Ovary (tissue), 9 donors: ENCODE results near the gene LRP1. TPM values are rescaled to one million over a fixed set of nuclear protein-coding genes. Genes with fewer than 3 reads are reported as not detected.

Experiments used
- DNase-seq, 5 donors: peaks; one replicate each; pipeline ENCODE4 v3.0.0-alpha.2; 2019 to 2020
- H3K27ac ChIP-seq, 2 donors: fragments of 200-600 bp; one replicate each; pipeline versions ENCODE4 v1.5.1 to v1.8.0; 2019 to 2022
- H3K27me3 ChIP-seq: fragments of 200-600 bp; one replicate; pipeline ENCODE4 v1.8.0; 2022
- H3K36me3 ChIP-seq: fragments of 200-600 bp; sonication (generic); one replicate; pipeline ENCODE4 v1.5.1; 2019
- H3K4me1 ChIP-seq: one replicate; pipeline ENCODE4 v1.8.1; 2013; ENCODE audit warnings: mild to moderate bottlenecking, moderate library complexity; ENCODE audit not compliant: insufficient read depth
- H3K4me3 ChIP-seq: fragments of 200-600 bp; sonication (generic); one replicate; pipeline ENCODE4 v1.5.1; 2017
- H3K9me3 ChIP-seq, 2 donors: fragments of 200-600 bp in 1 of 2; sonication (generic) in 1 of 2; one replicate each; pipeline versions ENCODE4 v1.5.1 to v1.8.1; 2013 to 2019; ENCODE audit warnings: mild to moderate bottlenecking in 1 of 2, moderate library complexity in 1 of 2
- CTCF ChIP-seq, 3 donors: fragments of 450-650 bp in 2 of 3; fragments of 200-600 bp in 1 of 3; IDR thresholded peaks; one replicate each; pipeline versions ENCODE4 v1.5.1 to v1.8.0; 2016 to 2022; ENCODE audit warnings: antibody characterized with exemption in 3 of 3, mild to moderate bottlenecking in 1 of 3
- EP300 ChIP-seq: sonication (generic); formaldehyde crosslinking; IDR thresholded peaks from one replicate; pipeline ENCODE4 v1.6.1; 2017; ENCODE audit warnings: antibody characterized with exemption
- POLR2A ChIP-seq: fragments of 450-650 bp; IDR thresholded peaks from one replicate; pipeline ENCODE4 v1.6.1; 2017; ENCODE audit warnings: antibody characterized with exemption, mild to moderate bottlenecking, moderate library complexity
- WGBS, 3 donors: extraction: QIAGEN DNeasy Blood & Tissue Kit in 1 of 3; methylation state at CpG; one replicate each; pipeline versions ENCODE4 v1.1.5 to v1.1.7; 2013 to 2017; 5-methylcytosine and 5-hydroxymethylcytosine counted together
- intact Hi-C, 4 donors: fragments of 100-400 bp; cut with DNase I; formaldehyde crosslinking; loops; one replicate each; pipeline versions ENCODE4 v1.11.0 to v1.15.1; 2022 to 2023
- polyA plus RNA-seq, 2 donors: library from polyadenylated mRNA; stranded (reverse); fragments of 200-250 nt in 1 of 2; fragments of 350-450 nt in 1 of 2; fragmentation: Illumina TruSeq in 1 of 2; extraction: RNeasy Lipid Tissue Mini Kit (QIAGEN cat#74804) in 1 of 2; gene quantifications; one replicate each; pipeline ENCODE4 v1.2.3, GENCODE V29; 2013 to 2014
- total RNA-seq, 7 donors: library from RNA; depleted of rRNA in 2 of 7; stranded (reverse); fragments of >200 nt in 2 of 7; fragmentation: NEBNext Ultra II Directional in 3 of 7; extraction: Animal tissue kit (Norgen Biotek cat#: 25700) in 3 of 7; gene quantifications; one replicate each; pipeline versions ENCODE4 v1.1.0 to v1.2.4, GENCODE V29; 2016 to 2023
- donor health status: DM: no; HTN: no; CAD: no; lungs with moderate emphysema.
- donor health status: DM: no; HTN: no; CAD: no.
- donor health status: Bipolar disorder and iron deficiency.
- donor health status: DM: yes; HTN: yes; CAD: no.
- donor health status: DM: no; HTN: no; CAD: no.
- donor health status: DM: yes; HTN: yes; CAD: no.

LRP1 gene
- total and polyA plus RNA-seq, 9 donors, result 76.4 to 640 (median 323) TPM

DNA sequence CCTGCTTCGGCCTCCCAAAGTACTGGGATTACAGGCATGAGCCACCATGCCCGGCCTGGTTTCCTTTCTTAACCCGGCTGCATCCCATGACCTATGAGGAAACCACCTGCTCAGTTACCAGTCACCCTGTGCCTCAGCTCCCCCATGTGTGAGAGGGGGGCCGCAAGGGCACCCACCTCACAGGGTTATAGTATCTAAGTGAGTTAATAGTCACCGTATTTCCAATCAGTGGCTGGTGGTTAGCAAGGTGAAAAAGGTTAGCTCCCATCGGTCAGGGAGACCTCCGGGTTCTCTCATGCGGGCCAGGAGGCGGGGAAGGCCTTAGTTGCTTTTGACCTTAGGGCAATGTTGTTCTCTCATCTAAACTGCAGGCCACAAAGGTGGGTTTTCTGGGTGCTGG, 6.7 kb downstream of the LRP1 start:
- no peak for TF ChIP-seq EP300
- Histone ChIP-seq H3K4me3 (no peak overlapping the region), H3K27ac (peak overlapping the region; percentile 78 to 83), H3K27me3 (no peaks in the 10 kb centered on the region), H3K4me1 (peaks cover 46% of the 10 kb centered on the region), H3K9me3 (no peaks in the 10 kb centered on the region), H3K36me3 (no peaks in the 10 kb centered on the region)
- intact Hi-C loops, result no loop called here
- WGBS, 3 donors, result 39 to 53% (median 41%) methylated on average over 9 of the region's 9 CpGs
- peak in 1 of 5 donors; percentile 37 for DNase-seq

GRCh38 chr12:57135527-57136326, 7.4 kb downstream of the LRP1 start:
- peaks cover 45% of the 10 kb centered on the region for H3K4me1 ChIP-seq
- DNase-seq, result peak; percentile 80 to 87 (median 84)
- H3K4me3 ChIP-seq, result peak overlapping the region; percentile 11

GRCh38 chr12:57138526-57139272, 10.4 kb downstream of the LRP1 start:
- peak; percentile 64 to 85 (median 68) for DNase-seq
- Histone ChIP-seq H3K4me1 (peaks cover 37% of the 10 kb centered on the region), H3K9me3 (no peaks in the 10 kb centered on the region), H3K27ac (peak overlapping the region in 1 of 2 donors; percentile 70), H3K27me3 (no peaks in the 10 kb centered on the region), H3K4me3 (no peak overlapping the region), H3K36me3 (no peaks in the 10 kb centered on the region)
- 45 to 58% (median 45%) methylated on average over 13 of the region's 13 CpGs for WGBS, 3 donors
- TF ChIP-seq EP300 (no peak), CTCF (IDR thresholded peaks at IDR 0.05) (no peak), POLR2A (no peak)
- intact Hi-C loops, result no loop called here

More at GRCh38 chr12:57135527-57136326, 7.4 kb downstream of the LRP1 start:
- 5 to 13% (median 8%) methylated on average over 18 of the region's 18 CpGs for WGBS, 3 donors
- TF ChIP-seq POLR2A (no peak), CTCF (IDR thresholded peaks at IDR 0.05) (no peak), EP300 (no peak)
- no peaks in the 10 kb centered on the region for H3K9me3 ChIP-seq
- intact Hi-C loops, result no loop called here
- H3K36me3 ChIP-seq, result no peaks in the 10 kb centered on the region
- no peaks in the 10 kb centered on the region for H3K27me3 ChIP-seq
- H3K27ac ChIP-seq, result peak overlapping the region; percentile 78 to 83

GRCh38 chr12:57139796-57140649, 11.7 kb downstream of the LRP1 start:
- H3K27me3 ChIP-seq, result no peaks in the 10 kb centered on the region
- WGBS, 3 donors, result 63 to 71% (median 69%) methylated on average over 6 of the region's 6 CpGs
- no peak for DNase-seq
- intact Hi-C loops, result no loop called here
- no peaks in the 10 kb centered on the region for H3K9me3 ChIP-seq
- no peaks in the 10 kb centered on the region for H3K36me3 ChIP-seq
- H3K4me3 ChIP-seq, result no peak overlapping the region
- H3K4me1 ChIP-seq, result peaks cover 31% of the 10 kb centered on the region
- H3K27ac ChIP-seq, result peak overlapping the region in 1 of 2 donors; percentile 70
- TF ChIP-seq POLR2A, result no peak

DNA sequence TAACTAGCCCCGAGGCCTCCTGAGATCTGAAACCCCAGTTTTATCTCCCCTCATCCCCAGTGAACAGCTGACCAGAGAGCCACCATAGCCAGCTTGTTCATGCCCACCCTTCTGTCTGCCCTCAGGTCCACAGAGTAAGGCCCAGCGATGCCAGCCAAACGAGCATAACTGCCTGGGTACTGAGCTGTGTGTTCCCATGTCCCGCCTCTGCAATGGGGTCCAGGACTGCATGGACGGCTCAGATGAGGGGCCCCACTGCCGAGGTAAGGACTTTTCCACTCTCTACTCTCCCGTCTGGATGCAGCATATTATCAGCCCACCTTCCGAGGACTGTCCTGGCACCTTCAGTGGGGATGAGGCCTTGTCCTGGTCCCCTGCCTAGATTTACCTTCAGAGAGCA, 13.0 kb downstream of the LRP1 start:
- WGBS, 3 donors, result 74 to 77% (median 77%) methylated on average over 8 of the region's 8 CpGs
- Histone ChIP-seq H3K27me3 (no peaks in the 10 kb centered on the region), H3K27ac (peak overlapping the region in 1 of 2 donors; percentile 79), H3K4me3 (no peak overlapping the region), H3K36me3 (no peaks in the 10 kb centered on the region), H3K4me1 (peaks cover 30% of the 10 kb centered on the region), H3K9me3 (no peaks in the 10 kb centered on the region)
- peak in 1 of 5 donors; percentile 33 for DNase-seq
- no peak for TF ChIP-seq EP300
- TF ChIP-seq POLR2A, result no peak
- no peak for TF ChIP-seq CTCF (IDR thresholded peaks at IDR 0.05)
- intact Hi-C loops, result no loop called here
